GM12878 (cell line): ENCODE results near the gene KRTAP9-2. TPM values are rescaled to one million over a fixed set of nuclear protein-coding genes. Genes with fewer than 3 reads are reported as not detected.

Experiments
- ATAC-seq: fragments of 200-7000 bp; cut with Tn5 transposase; 3 replicates; pipeline ENCODE4 v1.9.1; 2020; ENCODE audit warnings: mild to moderate bottlenecking, moderate library complexity
- BruUV-seq: library from RNA; stranded (reverse); fragments of 400-500 nt; replicated peaks from 2 replicates; lab custom pipeline; 2021; lab: Mats Ljungman, UMichigan
- CTCF ChIA-PET: fragments of 300-600 bp; sonication (Branson Sonifier 250); formaldehyde crosslinking; extraction: SDS; loops from one replicate; lab custom pipeline; 2021; ENCODE audit warnings: inconsistent platforms; lab: Yijun Ruan, JAX
- POLR2A ChIA-PET: fragments of 350-600 bp; formaldehyde crosslinking; extraction: SDS; loops from one replicate; lab custom pipeline; 2021; ENCODE audit warnings: inconsistent platforms; lab: Charles Lee
- RAD21 ChIA-PET: fragments of 300-600 bp; sonication (Branson Sonifier 250); formaldehyde crosslinking; loops from one replicate; lab custom pipeline; 2023; ENCODE audit warnings: antibody characterized with exemption; ENCODE audit not compliant: unreplicated experiment; lab: Charles Lee
- SMC1A ChIA-PET: fragments of 300-600 bp; sonication (Branson Sonifier 250); formaldehyde crosslinking; loops from one replicate; lab custom pipeline; 2023; ENCODE audit not compliant: unreplicated experiment, uncharacterized antibody; lab: Charles Lee
- DNase-seq: peaks from one replicate; pipeline ENCODE4 v3.0.0-alpha.2; 2011; ENCODE audit warnings: low read depth, low spot score
- FAIRE-seq: peaks from 3 replicates; lab custom pipeline; 2011; peaks lifted over from hg19 to GRCh38; lab: Jason Lieb, UNC
- H2AFZ ChIP-seq: 2 replicates; pipeline ENCODE4 v1.6.0; 2011; ENCODE audit warnings: low read depth, low read length, control low read depth; ENCODE audit not compliant: control insufficient read depth
- H3K27ac ChIP-seq: 2 replicates; pipeline ENCODE4 v1.5.1; 2011; ENCODE audit warnings: control low read depth; ENCODE audit not compliant: control insufficient read depth, insufficient read depth
- H3K27me3 ChIP-seq, 2 experiments: replicated peaks in 1 of 2; 2 replicates each; pipeline versions ENCODE4 v1.6.0 to v1.6.1; 2011; ENCODE audit warnings: low read length in 1 of 2; ENCODE audit not compliant: control insufficient read depth in 2 of 2, insufficient read depth in 2 of 2
- H3K36me3 ChIP-seq, 2 experiments: 2 replicates each; pipeline ENCODE4 v1.5.1; 2011; ENCODE audit warnings: low read length in 1 of 2; ENCODE audit not compliant: control insufficient read depth in 2 of 2, insufficient read depth in 2 of 2
- H3K4me1 ChIP-seq: 2 replicates; pipeline ENCODE4 v1.6.1; 2011; ENCODE audit warnings: mild to moderate bottlenecking, low read length, moderate library complexity, mixed read lengths; ENCODE audit not compliant: control insufficient read depth, insufficient read depth
- H3K4me2 ChIP-seq: 2 replicates; pipeline ENCODE4 v1.6.0; 2011; ENCODE audit warnings: control low read depth; ENCODE audit not compliant: control insufficient read depth, insufficient read depth
- H3K4me3 ChIP-seq: fragments of 200-600 bp; sonication (generic); 2 replicates; pipeline ENCODE4 v1.5.1; 2016
- H3K79me2 ChIP-seq: 2 replicates; pipeline ENCODE4 v1.6.0; 2011; ENCODE audit warnings: low read length; ENCODE audit not compliant: control insufficient read depth, insufficient read depth
- H3K9ac ChIP-seq: 2 replicates; pipeline ENCODE4 v1.8.0; 2011; ENCODE audit warnings: low read length, control low read depth, mixed read lengths; ENCODE audit not compliant: control insufficient read depth, insufficient read depth
- H3K9me3 ChIP-seq: replicated peaks from 3 replicates; pipeline ENCODE4 v1.5.1; 2011; ENCODE audit warnings: mild to moderate bottlenecking, low read length; ENCODE audit not compliant: control insufficient read depth, insufficient read depth
- H4K20me1 ChIP-seq: 2 replicates; pipeline ENCODE4 v1.6.0; 2011; ENCODE audit not compliant: control insufficient read depth, insufficient read depth
- CBFB ChIP-seq: IDR thresholded peaks from 2 replicates; pipeline ENCODE4 v1.6.1; 2016; ENCODE audit warnings: antibody characterized with exemption, low read depth
- CREM ChIP-seq: IDR thresholded peaks from 2 replicates; pipeline ENCODE4 v1.6.1; 2014; ENCODE audit warnings: antibody characterized with exemption, low read depth
- GATAD2B ChIP-seq: fragments of 450-650 bp; conservative IDR thresholded peaks from 2 replicates; pipeline ENCODE4 v1.6.1; 2017; ENCODE audit warnings: low read depth, mild to moderate bottlenecking, moderate library complexity
- KAT2A ChIP-seq: conservative IDR thresholded peaks from 2 replicates; pipeline ENCODE4 v1.6.1; 2011; ENCODE audit warnings: low read depth, low read length; ENCODE audit not compliant: control insufficient read depth
- POLR2AphosphoS2 ChIP-seq: IDR thresholded peaks from 2 replicates; pipeline ENCODE4 v1.6.1; 2011; ENCODE audit warnings: low read depth, mild to moderate bottlenecking, low read length, improper control_type of control experiment, moderate library complexity
- RBBP5 ChIP-seq: fragments of 200-600 bp; sonication (generic); conservative IDR thresholded peaks from 2 replicates; pipeline ENCODE4 v1.6.1; 2016
- SMAD5 ChIP-seq: IDR thresholded peaks from 2 replicates; pipeline ENCODE4 v1.6.1; 2016; ENCODE audit warnings: antibody characterized with exemption, low read depth
- SMARCA5 ChIP-seq: fragments of 450-650 bp; IDR thresholded peaks from 2 replicates; pipeline ENCODE4 v1.6.1; 2017; ENCODE audit warnings: mild to moderate bottlenecking
- SP1 ChIP-seq: IDR thresholded peaks from one replicate; pipeline ENCODE4 v1.6.1; 2011; ENCODE audit warnings: low read depth, low read length
- STAT3 ChIP-seq: IDR thresholded peaks from 2 replicates; pipeline ENCODE4 v1.6.1; 2011; ENCODE audit warnings: low read depth, low read length, improper control_type of control experiment
- TAF1 ChIP-seq: IDR thresholded peaks from 2 replicates; pipeline ENCODE4 v1.6.1; 2011; ENCODE audit warnings: mild to moderate bottlenecking, low read depth, low read length, borderline replicate concordance
- TCF7 ChIP-seq: IDR thresholded peaks from 2 replicates; pipeline ENCODE4 v1.6.1; 2014; ENCODE audit warnings: antibody characterized with exemption, borderline replicate concordance
- USF2 ChIP-seq: IDR thresholded peaks from 2 replicates; pipeline ENCODE4 v1.6.1; 2011; ENCODE audit warnings: low read depth, low read length, improper control_type of control experiment, borderline replicate concordance
- ZNF274 ChIP-seq: IDR thresholded peaks from one replicate; pipeline ENCODE4 v1.8.0; 2011; ENCODE audit not compliant: insufficient read length, insufficient read depth
- WGBS: methylation state at CpG from one replicate; pipeline ENCODE4 v1.1.6; 2016; ENCODE audit warnings: low lambda C conversion rate; ENCODE audit not compliant: insufficient replicate concordance, insufficient coverage; ENCODE audit errors: missing lambda C conversion rate; 5-methylcytosine and 5-hydroxymethylcytosine counted together
- in situ Hi-C: fragments of 300-500 bp; cut with MboI; formaldehyde crosslinking; loops from 9 replicates; pipeline ENCODE4 v1.14.3; 2018; ENCODE audit warnings: mixed read lengths
- intact Hi-C: fragments of 100-400 bp; cut with micrococcal nuclease; formaldehyde crosslinking; loops from one replicate; pipeline ENCODE4 v1.14.2; 2022; ENCODE audit not compliant: unreplicated experiment
- polyA plus RNA-seq, 11 experiments: library from polyadenylated mRNA; depleted of rRNA in 4 of 11; unstranded in 6 of 11; stranded (reverse) in 5 of 11; fragments of >200 nt; fragmentation: Nextera tagmentation in 4 of 11; fragmentation: Illumina TruSeq in 1 of 11; extraction: Ambion mirVana in 4 of 11; extraction: Trizol in 1 of 11; gene quantifications; 1 replicate in 1 of 11; 2 replicates in 10 of 11; pipeline versions ENCODE4 v1.2.1 to v1.2.3, GENCODE V29; 2011 to 2016; ENCODE audit warnings: inconsistent platforms in 2 of 11, missing spikeins in 2 of 11, low read depth in 1 of 11
- total RNA-seq, 4 experiments: library from RNA; depleted of rRNA in 3 of 4; stranded (reverse); fragments of >200 nt in 3 of 4; fragmentation: Illumina TruSeq in 1 of 4; extraction: Trizol in 1 of 4; gene quantifications; 2 replicates each; pipeline versions ENCODE4 v1.2.1 to v1.2.3, GENCODE V29; 2013 to 2021

The KRTAP9-2 gene
- total and polyA plus RNA-seq, 10 of the 15 experiments (the other 5 are each of a cell fraction or from before 2014, with no cell fraction given): not detected

GRCh38 chr17:41258406-41258805, 32.0 kb downstream of the KRTAP9-2 start:
- Histone ChIP-seq H4K20me1 (no peaks in the 10 kb centered on the region), H3K36me3 (no peaks in the 10 kb centered on the region), H3K9me3 (no peaks in the 10 kb centered on the region), H3K4me3 (no peak overlapping the region), H3K4me2 (no peak overlapping the region), H3K27ac (no peak overlapping the region), H3K9ac (no peak overlapping the region), H3K79me2 (no peaks in the 10 kb centered on the region), H3K27me3 (no peaks in the 10 kb centered on the region; a peak in 2 of 4 replicates), H2AFZ (no peak overlapping the region), H3K4me1 (no peaks in the 10 kb centered on the region)
- ChIA-PET POLR2A (no interaction called here), SMC1A (no interaction called here), CTCF (no interaction called here), RAD21 (no interaction called here)
- FAIRE-seq (no peak), DNase-seq (no peak), ATAC-seq (no peak)
- no peak for TF ChIP-seq SMARCA5
- TF ChIP-seq TAF1: no peak
- TF ChIP-seq ZNF274: no peak
- no TSS peak for BruUV-seq
- in situ Hi-C loops (no loop called here), intact Hi-C loops (no loop called here)

- no TSS peak for BruUV-seq
- POLR2A ChIA-PET: no interaction called here
- RAD21 ChIA-PET: no interaction called here
- Histone ChIP-seq H3K9me3 (no peaks in the 10 kb centered on the region), H3K4me3 (no peak overlapping the region), H4K20me1 (no peaks in the 10 kb centered on the region), H2AFZ (no peak overlapping the region), H3K9ac (no peak overlapping the region), H3K4me2 (no peak overlapping the region), H3K27ac (no peak overlapping the region), H3K27me3 (no peaks in the 10 kb centered on the region; a peak in 2 of 4 replicates), H3K79me2 (no peaks in the 10 kb centered on the region), H3K36me3 (no peaks in the 10 kb centered on the region), H3K4me1 (no peaks in the 10 kb centered on the region)
- DNase-seq (no peak), ATAC-seq (no peak), FAIRE-seq (no peak)
- WGBS: 0% methylated on average over 2 of the region's 2 CpGs
- intact Hi-C loops: no loop called here
- CTCF ChIA-PET: no interaction called here
- in situ Hi-C loops: no loop called here
- TF ChIP-seq POLR2AphosphoS2: no peak
- TF ChIP-seq STAT3: no peak
- no peak for TF ChIP-seq USF2
- TF ChIP-seq GATAD2B: no peak
- TF ChIP-seq ZNF274: no peak
- no peak for TF ChIP-seq SP1
- no peak for TF ChIP-seq CREM
- TF ChIP-seq KAT2A: no peak
- no peak for TF ChIP-seq TCF7
- TF ChIP-seq SMAD5: no peak
- TF ChIP-seq RBBP5: no peak
- TF ChIP-seq CBFB: no peak
- SMC1A ChIA-PET: no interaction called here
Observed at GRCh38 chr17:41263212-41263611, 36.8 kb downstream of the KRTAP9-2 start.
